Inflammatory macrophage (primary cell): Measurements from ENCODE around the gene RNASEL.

Experiments
- DNase-seq, 2 donors: peaks; one replicate each; pipeline ENCODE4 v3.0.0-alpha.2; 2020 to 2022

Gene RNASEL

GRCh38 chr1:182621906-182622305, 32.9 kb upstream of the RNASEL start:
- DNase-seq = no peak

GRCh38 chr1:182620924-182621585, 32.0 kb upstream of the RNASEL start:
- no peak for DNase-seq

GRCh38 chr1:182617734-182618351, 28.8 kb upstream of the RNASEL start:
- DNase-seq = no peak

DNA sequence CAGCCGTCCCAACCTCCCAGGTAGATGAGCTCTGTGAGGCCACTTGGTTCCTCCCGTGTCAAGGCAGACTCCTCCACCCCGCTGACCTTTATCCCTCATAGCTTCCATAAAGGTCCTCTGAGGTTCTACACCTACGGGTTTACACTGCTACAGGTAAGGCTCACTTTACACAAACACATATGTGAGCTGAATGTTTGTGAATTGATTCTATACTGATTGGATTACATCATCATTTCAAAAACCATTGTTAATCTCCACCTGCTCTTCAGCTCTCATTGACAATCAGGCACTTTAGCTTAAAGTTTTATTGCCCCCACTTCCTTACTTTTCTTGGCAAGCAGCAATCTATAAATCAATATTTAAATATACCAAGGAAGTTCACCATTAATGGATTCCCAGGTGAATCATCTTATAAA, 28.0 kb upstream of the RNASEL start:
- DNase-seq = no peak

DNA sequence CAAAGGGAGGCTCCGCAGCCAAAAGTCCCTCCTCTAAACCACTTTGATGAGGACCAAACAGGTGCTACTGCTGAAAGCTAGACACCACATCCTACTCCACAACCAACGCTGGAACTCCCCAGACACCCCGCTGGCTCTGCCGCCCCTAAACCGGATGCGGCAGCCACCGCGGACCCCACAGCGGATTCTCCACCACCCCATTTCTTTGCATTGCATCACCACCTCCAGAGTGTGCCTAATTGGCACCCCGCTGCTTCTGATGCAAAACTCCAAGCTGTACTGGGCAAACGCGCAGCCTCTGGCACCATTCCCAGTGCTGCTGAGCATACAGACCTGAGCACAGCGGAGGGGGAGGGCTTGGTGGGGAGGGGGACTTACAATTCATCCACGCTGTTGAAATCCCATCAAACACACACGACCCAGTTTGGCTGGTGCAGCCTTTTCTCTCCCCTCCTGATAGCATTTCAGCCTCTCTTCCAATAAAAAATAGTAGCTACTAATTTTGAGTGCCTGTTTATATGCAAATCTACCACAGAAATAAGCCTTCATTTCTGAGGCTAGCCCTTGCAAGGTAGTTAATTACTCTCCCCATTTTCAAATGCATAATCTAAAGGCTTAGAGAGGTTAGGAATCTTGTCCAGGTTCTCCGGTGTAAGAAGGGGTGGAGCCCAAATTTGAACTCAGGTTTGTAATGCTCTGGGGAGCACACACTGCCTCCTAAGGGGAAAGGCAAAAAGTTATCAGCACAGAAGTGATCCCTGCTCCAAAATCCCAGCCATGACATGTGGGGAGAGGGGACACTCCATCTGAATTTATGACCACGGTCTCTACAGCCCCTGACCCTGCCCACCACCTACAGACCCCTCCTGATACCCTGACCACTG, 27.3 kb upstream of the RNASEL start:
- no peak for DNase-seq

GRCh38 chr1:182615468-182616129, 26.5 kb upstream of the RNASEL start:
- no peak for DNase-seq

DNA sequence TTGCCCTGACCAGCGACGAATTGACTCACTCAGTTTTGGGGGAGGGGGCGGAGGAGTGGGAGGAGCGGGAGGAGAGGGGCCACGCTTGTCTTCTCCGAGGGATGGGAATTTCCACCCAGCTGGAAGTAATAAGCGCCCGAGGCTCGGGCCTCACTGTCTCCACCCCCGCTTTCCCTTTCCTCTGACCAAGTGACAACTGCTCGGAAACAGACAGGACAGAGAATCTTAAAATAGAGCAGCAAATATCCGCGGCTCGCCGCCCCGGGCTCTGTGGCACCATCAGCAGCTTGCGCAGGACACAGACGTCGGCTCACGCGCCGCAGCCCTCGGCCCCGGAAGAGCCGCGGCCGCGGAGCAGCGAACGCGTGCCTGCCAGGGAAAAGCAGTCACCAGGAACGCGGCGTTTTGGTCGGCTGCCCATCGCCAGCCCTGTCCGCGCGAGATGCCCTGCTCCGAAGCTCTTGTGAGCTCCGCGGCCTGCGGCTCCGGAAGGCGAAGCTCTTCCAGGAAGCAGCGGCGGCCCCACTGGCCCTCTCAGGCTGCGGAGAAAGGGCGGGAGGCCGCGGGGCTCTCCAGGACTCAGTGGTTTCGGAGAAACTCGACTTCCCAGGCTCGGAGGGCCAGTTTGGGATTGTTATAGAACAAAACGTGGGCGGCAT, 25.9 kb upstream of the RNASEL start:
- peak; percentile 64 to 74 for DNase-seq

DNA sequence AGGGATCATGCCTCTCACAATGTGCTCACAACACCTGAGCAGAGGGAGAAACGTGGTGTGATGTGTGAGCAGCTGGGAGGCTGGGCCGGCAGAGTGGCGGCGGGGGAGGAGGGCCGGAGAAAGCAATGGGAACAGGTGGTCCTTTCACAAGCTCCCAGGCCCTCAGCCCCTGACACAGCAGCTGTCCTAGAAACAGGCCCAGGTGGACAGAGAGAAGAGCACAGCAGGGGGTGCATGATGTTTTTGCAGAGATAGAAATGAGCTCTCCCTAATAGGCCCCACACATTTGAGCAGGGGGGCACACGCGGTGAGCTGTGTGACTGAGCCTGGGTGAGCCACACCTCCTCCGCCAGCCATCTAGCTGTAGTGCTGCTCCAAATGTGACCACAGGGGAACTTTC, 22.7 kb upstream of the RNASEL start:
- no peak for DNase-seq

DNA sequence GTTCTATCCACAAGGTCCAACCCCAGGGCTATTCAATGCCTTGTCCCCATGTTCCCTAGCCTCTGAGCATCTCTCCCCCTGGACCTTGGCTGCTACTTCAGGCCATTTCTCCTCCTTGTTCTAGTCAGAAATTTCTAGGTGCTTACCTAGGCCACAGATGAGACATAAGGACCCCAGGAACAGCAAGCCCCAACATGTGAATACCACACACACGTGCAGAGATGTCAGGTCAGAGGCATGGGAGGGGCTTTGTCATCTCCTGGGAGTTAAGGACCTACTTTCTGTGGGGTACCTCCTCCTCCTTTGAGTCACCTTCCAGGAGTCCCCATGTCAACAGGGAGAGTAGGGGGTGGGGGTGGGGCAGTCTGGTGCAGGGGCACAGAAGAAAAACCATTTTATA, 22.3 kb upstream of the RNASEL start:
- DNase-seq = no peak

- DNase-seq = no peak
These were observed 21.6 kb upstream of the RNASEL start for GRCh38 chr1:182610606-182611194.

- DNase-seq = no peak
These were observed 20.0 kb upstream of the RNASEL start for GRCh38 chr1:182608845-182609610.

DNA sequence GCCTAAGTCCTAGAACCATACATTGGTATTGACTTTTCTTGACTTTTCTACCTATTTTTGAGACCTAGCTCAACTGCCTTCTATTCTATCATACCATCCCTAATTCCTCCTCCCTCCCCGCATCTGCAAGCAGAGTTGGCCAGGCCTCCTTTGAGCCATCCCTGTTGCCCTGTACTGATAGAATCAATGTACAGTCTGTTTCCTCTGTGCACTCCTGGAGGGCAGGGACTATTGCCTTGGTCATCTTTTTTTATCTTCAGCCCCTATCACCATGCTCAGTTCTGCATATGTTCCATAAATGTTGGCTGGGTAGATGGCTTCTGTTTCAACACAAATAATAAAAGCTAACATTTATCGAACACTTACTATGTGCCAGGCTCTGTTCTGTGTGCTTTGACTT, 19.2 kb upstream of the RNASEL start:
- no peak for DNase-seq

GRCh38 chr1:182607566-182607965, 18.5 kb upstream of the RNASEL start:
- DNase-seq = no peak

DNA sequence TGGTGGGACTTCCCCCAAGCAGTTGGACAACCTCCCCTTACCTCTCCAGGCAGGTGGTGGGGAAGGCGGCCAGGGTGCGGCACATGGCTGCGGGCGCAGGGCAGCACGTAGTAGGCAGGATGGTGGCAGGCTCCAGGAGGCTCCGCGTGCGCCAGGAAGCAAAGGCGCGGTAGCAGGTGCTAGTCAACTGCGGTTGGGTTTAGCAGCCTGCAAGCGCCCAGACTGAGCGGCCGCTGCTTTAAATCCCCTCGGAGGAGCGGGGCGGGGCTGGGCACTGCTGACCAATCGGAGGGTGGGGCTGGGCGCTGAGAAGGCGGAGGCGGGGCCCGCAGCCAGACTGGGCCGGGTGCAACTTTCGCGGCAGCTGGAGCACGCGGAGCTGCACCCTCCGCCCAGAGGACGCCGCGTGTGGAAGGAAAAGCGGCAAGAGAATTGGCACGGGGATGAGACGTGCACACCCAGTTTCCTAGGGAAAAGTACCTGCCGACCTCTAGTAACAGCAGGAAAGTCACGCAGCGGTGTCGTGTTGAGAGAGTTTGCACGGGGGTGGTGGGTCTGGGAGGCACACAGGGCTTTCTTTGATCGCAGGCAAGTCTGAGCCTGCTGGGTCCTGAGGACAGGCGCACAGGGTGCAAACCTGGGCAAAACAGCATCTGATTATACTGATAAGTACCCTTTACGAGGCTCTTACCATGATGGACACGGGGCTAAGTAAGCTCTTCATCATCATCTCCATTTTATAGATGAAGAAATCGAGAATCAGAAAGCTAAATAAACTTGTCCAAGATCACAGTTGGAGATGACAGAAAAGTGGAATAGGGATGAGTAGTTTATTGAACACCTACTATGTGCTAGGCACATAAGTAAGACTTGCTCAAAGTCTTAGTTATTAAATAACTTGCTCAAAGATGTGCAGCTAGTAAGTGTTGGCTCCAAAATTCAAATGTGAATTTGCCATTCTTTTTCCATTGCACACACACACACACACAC, 15.4 kb upstream of the RNASEL start, which contains the start of gene RGS16:
Gene RGS16 (minus strand): TSS at position 215 of the 990 bp plus-strand sequence. CDS start 130 bp downstream, at position 85.
- peak; percentile 81 to 88 for DNase-seq

- no peak for DNase-seq
These were observed 14.7 kb upstream of the RNASEL start for GRCh38 chr1:182603646-182604174.

DNA sequence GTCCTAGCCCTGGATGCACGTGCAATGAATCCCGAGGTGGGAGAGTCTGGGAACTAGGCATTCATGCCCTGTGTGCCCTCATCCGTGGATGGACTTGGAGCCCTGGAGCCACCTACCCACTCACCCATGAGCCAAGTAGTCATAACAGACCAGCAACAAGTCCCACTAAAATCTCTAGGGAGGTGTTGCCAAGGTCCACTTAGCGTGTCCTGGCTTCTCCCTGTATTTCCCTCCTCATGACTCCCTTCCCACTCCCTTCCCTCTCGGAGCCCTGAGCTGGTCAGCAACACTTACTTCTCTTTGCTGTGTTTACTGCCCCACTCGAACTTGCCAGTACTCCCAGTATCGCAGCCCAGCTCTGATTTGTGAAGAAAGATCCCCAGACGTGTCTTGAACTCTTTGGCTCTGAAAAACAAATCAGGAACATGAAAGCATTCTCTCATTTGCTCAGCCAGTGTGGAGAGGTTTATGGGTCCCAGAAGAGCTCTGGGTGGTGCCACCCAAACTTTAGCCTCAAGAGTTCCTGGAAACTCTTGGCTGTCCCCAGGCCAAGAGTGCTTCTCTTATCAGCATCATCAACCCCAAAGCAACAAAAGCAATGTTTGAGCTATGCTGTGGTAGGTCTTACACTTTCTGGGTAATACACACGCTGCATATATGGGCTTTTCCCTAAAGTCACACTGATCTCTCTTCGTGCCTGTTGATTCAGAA, 14.0 kb upstream of the RNASEL start:
- no peak for DNase-seq

DNA sequence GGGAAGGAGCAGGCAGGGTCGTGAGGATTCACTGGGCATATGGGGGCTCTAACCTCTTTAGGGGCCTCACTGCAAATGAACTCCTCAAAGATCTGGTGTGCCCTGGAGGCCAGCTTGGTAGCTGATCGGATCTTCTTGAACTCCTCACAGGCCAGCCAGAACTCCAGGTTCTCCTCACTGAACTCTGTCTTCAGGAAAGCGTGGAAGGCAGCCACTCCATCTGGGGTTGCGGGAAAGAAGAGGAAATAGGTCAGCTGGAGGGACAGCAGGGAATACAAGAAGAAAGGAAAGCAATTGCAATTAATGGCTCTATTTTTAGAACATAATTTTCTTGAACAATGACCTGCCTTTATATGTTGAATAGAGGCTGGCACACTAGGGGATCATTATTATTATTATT, 12.9 kb upstream of the RNASEL start:
- DNase-seq = no peak

DNA sequence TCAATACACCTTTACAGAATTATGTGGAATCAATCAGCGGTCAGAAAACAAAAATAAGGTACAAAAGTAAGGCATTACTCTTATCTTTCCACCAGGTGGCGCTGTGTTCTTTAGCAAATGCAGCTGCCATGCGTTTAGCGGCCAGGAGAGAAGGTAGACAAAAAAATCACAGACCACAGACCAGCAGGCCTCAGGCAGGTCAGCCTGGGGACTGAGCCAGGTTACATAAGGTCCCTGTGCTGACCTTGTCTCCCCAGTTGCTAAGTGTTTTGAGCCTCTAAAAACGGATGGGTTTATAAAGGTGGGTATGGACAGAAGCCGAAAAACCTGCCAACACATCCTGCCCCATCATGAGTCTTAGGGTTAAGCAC, 12.3 kb upstream of the RNASEL start:
- peak; percentile 71 to 72 for DNase-seq
